COLO668 (cell line): ENCODE data around the gene RNF166.
A peak's percentile ranks its signal among the peaks of the same experiment; 100 is the strongest.

Experiments
- DNase-seq: peaks from one replicate; lab custom pipeline; 2025; ENCODE audit not compliant: unreplicated experiment; lab: John Stamatoyannopoulos, UW

The RNF166 gene

DNA sequence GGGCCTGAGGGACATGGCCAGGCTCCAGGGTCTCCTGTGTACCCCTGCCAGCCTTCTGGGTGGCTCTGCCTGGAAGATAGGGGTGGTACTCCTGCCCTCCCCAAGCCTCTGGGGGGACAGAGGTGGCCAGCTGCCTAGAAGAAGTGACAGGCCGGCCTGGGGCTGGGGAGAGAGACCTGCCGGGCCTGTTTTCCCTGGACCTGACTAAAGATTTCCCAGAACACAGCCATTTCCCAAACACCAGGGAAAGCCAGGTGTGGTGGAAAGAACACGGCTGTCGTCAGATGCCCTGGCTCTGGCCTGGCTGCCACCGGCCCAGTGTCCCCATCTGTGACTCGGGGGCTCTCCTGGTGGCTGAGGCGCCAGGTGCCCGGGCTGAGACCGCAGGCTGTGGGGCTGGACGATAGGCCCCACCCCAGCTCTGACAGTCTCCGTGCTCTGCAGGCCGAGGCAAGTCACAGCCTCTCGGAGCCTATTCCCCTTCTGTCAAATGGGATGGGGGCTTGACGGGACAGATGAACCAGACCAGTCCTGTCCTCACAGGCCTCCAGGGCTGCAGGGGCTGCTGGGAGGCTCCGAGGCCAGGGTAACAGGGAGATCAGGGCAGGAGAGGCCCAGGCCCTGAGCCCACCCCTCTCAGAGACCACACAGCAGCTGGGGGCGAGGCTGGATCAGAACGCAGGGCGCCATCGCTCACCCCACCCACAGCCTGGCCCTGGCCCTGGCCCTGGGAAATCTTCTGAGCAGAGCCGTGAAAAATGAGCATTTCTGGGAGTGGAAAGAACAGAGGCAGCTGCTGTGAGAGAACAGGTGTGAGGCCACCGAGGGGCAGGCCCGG lies 33.1 kb upstream of the RNF166 start:
- no peak for DNase-seq

DNA sequence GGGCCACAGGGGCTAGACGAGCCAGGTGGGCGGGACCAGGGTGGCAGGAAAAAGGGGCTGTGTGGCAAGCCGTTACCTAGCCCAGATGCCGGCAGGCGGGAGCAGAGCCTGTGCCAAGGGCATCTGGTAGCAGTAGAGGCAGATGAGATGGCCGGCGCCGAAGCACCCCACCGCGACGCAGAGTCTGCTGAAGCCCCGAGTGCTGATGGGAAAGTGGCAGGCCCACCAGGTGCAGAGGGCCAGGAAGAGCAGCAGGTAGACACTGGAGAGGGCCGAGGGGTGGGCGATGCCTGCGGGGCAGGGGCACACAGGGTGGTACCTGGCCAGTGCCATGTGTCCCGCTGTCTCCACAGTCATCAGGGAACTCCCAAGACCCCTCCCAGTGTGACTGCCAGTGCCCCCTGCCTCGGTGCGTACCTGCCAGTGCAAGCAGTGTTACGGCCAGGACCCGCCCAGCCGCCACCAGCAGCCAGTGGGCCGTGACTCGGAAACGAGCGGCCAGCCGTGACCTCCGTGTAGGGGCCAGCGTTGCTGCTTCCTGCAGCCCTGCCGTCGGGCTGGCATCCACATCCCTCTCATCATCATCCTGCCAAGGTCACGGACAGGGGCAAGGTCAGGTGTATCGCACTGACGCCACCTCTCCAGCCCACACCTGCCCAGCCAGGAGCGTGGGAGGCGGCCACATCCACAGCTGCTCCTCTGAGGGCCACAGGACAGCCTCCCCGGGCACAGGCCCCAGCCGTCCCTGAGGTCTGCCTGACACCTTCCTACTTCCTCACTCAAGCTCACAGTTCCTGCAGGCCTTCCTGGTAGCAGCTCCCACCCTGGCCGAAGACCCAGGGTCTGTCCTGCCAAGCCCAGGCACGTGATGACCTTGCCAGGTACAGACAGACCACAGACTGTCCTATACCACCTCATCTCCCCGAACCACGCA lies 32.2 kb upstream of the RNF166 start:
- peak; percentile 43 for DNase-seq

DNA sequence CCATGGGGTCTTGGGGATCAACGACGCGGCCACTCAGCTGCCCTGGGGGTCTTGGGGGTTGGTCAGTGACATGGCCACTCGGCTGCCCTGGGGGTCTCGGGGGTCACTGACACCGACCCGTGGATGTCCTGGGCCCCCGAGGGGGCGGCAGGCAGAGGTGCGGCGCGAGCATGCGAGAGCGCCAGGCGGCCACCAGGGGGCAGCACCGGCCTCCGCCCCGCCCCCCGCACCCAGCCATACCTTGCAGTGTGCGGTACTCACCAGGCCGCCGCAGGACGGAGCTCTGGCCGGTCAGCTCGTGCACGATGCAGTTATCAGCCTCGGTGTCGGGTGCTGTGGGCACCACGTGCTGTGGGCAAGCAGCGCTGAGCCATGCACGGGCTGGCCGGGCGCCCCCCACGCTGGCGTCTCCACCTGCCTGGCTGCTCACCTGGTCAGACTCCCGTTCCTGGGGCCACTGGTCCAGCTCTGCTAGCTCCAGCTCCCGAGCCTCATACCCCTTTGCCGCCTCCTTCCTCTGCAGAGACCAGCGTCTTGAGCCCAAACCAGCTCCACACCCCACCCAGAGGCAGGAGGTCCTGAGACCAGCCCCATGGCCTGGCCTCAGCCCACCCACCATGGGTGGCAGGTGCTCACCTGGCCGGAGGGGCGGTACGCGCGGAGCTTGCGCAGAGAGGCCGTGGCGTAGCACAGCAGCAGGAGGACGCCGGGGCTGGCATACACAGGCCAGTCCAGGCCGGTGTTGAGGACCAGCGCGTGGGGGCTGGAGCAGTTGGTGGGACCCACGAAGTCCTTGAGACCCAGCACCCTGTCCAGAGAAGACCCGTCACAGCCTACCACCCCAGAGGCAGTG lies 31.3 kb upstream of the RNF166 start:
- DNase-seq: peak; percentile 86

DNA sequence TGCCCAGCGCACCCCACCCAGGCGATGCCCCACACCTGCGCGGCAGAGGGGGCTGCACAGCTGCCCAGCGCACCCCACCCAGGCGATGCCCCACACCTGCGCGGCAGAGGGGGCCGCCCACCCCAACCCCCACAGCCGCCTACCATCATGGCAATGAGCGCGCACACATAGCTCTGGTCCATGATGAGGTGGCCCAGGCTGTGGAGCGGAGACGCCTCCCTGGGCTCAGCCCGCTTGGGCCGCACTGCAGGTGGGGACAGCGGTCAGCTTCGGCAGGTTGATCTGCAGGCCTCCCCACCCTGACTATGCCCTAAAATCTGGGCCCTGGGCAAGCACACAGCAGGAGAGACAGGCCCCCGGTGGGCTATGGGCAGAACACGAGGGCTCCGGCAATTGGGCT lies 30.3 kb upstream of the RNF166 start:
- DNase-seq: no peak

DNA sequence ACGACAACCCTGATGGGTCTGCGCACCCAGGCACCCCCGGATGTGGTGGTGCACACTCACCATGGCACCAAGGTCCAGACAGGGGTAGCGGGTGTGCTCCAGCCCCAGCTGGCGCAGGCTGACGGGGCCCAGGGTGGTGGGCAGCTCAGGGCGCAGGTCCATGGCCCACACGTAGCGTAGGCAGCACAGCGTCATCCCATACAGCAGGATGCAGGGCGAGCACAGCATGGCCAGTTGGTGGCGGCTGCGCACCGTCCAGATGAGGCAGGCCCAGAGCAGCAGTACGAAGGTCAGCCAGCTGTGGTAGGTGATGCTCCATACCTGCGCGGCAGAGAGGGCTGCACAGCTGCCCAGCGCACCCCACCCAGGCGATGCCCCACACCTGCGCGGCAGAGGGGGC lies 29.9 kb upstream of the RNF166 start:
- DNase-seq: no peak

DNA sequence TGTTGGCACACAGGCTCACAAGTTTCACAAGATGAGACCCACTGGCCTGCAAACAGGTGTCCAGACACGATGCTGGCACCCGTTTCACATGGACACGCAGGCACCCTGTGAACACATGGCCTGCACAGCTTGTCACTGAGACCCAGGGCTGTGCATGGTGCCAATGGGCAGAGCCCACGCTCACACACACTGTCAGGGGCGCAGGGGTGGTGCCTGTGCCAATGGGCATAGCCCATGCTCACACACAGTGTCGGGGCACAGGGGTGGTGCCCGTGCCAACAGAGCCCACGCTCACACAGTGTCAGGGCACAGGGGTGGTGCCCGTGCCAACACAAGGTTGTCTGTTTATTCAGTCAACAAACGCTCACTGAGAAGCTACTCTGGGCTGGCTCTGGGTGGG lies 29.4 kb upstream of the RNF166 start:
- DNase-seq: no peak

DNA sequence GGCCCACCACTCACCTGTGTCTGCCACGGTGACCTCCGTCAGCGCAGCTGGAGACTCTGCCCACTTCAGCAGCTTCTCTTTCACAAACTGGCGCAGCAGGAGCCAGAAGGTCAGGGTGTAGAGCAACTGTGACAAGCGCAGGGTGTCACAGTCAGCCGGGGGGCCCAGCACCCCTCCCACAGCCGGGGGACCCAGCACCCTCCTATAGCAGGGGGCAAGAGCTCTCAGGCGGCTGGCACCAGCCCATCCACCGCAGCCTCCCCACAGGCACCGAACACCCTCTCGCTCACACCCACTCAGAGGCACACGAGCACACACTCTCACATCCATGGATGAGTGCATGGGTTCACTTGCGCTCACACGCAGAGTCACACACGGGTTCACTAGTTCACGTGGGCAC lies 28.9 kb upstream of the RNF166 start:
- no peak for DNase-seq

DNA sequence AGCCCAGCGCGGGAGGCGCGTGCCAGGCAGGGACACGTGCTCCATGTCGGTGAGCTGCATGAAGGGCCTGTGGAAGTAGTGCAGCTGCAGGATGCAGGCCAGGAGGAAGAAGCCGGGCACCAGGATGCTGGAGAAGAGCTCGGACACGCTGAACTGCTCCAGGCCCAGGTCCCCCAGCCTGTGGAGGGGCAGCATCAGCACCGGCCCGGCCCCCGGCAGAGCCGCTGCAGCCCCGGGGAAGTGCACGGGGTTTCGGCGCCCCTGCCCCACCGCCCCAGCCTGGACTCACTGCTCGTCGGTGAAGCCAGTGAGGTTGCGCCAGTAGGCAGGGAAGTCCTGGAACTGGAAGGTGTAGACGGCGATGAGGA lies 28.1 kb upstream of the RNF166 start:
- peak; percentile 57 for DNase-seq

DNA sequence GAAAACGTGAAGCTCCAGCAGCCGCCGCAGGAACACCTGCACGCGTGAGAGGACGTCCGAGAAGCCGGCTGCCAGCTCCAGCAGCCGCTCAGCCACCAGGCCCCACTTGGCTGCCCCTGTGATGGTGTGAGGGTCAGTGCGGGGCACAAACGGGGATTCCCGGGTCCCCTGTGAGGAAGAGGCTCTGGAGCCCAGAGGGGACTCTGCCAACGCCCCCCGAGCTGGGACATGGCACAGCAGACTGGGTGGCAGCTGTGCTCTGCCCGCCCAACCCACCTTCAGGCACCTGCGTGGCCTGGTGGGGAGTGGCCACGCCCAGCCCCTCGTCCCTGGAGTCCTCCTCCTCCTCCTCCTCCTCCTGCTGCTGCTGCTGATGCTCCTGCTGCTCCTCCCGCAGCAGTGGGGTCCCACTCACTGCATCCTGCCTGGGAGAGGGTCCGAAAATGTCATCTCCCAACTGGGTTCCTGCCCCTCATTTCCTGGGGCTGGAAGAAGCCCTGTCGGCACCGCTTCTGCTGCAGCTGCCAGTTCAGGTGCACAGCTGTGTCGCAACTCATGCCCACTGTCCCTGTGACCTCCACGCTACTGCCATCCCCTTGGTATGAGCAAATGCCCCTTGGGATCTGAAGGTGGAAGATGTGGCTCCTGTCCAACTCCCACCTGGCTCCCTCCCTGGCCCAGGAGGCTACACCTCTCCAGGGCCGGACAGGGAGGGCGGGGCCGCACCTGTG lies 27.6 kb upstream of the RNF166 start:
- DNase-seq: peak; percentile 23

DNA sequence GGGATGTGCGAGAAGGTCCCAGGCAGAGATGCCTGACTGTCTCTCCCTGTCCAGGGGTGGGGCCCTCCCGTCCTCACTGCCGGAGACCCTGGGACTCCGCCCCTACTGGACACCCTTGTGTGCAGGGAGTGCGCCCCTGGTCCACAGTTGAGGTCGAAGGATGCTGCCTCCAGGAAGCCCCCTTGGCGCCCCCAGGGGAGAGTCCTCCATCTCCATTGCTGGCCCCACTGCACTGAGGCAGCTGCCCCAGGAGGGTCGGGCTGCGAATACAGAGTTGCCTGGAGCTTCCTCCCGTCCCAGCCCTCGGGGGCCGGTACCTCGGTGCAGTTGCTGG lies 26.7 kb upstream of the RNF166 start:
- no peak for DNase-seq

DNA sequence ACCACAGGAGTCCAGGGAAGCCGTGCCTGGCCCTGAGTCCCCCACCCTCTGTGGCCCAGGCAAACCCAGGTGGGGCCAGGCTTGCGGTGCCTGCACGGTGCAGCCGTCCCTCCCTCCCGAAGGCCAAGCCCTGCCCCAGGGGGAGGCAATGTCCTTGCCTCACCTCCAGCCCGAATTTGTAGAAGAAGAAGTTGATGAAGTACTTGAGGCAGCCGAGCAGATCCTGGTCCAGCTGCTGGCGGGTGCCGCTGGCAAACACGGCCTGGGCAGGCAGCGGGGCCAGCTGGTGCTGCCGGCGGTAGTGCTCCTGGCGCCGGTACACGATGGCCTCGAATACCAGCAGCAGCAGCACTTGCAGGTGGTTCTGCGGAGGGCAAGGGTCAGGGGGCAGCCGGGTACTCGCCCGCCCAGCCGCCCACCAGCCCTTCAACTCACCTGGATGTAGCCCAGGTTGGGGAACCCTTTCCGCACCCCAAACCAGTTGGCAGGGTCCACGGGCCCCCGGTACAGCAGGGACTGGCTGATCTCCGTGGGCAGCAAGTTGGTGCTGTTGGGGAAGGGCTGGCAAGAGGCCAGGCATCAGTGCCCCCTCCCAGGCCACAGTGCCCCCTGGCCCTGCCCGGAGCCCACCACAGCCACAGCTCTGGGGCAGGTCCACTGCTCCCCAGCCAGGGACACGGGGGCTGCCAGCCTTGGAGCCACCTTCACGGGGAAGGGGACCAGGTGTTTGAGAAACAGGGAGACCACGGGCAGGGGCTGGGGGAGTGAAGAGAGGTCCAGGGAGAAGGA lies 26.2 kb upstream of the RNF166 start:
- DNase-seq: peak; percentile 58

DNA sequence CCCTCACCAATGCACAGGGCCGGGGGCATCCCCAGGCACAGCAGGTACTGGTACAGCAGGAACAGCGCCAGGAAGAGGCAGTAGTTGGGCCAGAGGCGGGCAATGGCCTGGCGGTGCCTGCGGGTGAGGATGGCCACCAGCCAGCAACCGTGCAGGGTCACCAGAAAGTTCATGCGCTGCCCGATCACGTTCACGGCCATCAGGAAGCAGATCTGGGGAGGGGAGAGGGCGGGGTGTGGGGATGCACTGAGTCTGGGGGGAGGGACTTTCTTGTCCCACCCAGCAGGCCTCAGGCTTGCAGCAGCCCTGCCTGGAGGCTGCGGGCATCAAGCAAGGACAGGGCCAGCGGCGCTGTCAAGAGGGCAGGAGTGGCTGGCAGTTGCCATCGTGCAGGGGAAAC lies 25.5 kb upstream of the RNF166 start:
- DNase-seq: peak; percentile 11

DNA sequence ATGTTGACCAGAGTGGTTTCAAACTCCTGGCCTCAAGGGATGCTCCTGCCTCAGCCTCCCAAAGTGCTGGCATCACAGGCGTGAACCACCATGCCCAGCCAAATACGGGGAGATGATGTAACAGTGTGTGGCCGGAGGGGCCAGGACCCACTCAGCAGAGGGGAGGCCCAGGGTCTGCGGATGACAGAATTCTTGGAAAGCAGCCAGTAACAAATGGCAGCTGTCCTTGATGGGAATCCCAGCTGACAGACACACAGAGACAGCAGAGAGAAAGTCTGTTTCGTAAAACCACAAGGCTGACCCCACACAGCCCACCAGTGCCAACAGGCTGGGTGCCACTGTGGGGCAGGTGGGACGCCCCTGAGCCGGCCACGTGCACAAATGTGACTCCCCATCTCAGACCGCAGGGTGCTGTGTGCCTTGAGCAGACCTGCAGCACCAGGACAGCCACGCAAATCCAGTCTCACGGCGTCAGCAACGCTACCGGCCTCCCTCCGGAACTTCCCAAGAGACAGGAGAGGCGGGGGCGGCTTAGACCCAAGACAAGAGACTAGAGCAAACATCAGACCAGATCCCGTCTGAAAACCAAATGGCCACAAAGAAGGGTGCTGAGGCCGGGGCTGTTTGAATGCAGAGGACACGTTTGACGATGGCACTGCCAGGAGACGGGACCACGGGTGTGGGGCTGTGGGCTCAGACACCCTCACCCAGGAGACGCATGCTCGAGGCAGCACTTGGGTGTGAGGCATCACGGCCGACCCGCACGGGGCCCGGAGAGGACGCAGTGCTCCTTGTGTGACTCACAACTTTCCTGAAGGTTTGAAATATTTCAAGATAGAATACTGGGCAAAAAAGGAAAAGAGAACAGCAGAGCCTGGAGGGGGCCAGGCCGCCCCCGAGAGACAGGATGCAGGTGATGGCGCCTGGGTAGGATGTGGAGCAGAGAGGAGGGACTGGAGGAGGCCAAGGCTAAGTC lies 24.7 kb upstream of the RNF166 start:
- peak; percentile 19 for DNase-seq

DNA sequence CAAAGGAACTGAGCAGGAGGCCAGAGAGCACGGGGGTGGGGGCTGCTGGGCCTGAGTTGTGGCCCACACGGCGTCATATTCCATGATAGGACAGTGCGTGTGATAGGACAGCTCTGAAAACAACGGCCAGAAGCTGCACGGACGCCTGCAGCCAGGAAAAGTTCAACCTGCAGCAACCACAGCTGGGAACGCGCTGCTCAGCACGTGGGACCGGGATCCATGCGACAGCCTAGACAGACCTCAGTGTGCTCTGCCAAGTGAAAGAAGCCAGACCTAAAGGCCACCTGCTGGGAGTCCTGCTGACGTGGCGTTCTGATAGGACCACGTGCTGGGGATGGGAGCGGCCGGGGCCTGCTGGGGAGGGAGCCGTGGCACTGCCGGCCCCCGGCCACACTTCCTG lies 21.7 kb upstream of the RNF166 start:
- peak; percentile 69 for DNase-seq

DNA sequence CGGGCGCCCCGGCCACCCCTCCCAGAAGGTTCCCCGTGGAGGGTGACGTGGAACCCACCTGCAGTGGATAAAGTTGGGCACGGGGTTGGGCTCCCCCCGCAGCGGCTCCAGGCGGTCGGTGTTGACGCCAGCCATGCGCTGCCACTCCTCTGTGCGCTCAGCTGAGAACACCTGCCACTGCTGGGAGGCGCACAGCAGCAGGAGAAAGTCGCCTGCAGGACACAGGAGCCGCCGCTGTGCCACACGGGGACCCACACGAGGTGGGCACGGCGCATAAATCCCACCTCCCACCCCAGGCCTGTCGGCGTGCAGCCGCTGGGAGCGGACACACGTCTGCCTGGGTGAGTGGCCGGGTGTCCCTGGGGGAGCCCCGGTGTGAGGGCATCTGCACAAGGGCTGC lies 20.8 kb upstream of the RNF166 start:
- DNase-seq: peak; percentile 29

DNA sequence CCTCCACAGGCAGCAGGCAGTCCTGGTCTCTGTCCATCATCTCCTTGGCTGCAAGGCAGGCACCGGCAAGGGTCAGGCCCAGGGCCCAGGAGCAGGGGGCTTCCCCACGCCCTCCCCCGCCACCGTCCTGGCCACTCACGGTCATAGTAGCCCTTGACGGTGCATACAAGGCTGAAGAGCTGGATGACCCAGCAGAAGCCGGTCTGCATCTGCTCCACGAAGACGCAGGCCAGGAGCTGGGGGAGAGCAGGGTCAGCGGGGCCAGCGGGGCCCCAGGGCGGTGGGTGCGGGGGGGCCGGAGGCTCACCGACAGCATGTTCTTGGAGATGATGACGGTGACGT lies 20.2 kb upstream of the RNF166 start:
- DNase-seq: no peak

DNA sequence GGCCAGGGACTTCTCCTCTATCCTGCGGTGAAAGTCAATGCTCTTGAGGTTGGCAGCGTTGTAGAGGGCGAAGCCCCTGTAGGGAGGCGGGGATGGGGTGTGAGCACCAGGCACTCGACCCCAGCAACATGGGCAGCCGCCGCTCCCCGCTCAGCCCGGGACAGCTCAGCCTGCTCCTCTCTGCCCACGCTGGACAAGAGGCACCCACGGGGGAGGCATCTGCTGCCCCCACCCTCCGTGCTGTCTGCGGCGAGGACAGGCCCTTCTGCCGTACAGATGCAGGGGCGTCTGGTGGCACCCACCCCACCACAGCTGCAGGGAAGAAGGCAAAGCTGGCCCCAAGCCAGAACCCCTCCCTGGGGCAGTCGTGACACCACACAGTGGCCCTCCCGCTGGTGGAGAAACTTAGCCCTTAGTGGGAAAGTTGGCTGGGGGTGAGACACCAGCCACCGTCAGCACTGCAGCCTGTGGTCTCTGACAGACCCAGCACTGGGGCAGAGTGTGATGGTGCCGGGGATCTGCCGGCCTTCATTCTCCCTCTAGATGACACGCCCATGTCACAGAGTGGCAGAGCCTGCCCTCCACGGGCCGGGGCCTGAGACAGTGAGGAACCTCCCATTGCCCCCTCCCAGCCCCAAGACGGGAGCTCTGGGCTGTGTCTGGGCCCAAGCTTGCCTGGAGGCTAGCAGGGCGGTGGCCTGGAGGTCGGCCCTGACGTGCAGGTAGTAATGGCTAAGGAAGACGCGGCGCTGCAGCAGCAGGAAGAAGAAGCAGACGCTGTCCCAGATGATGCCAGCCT lies 19.6 kb upstream of the RNF166 start:
- DNase-seq: no peak
